Testis (tissue), 3 donors: ENCODE results near the gene HAS3. TPM values are rescaled to one million over a fixed set of nuclear protein-coding genes. Genes with fewer than 3 reads are reported as not detected.

ENCODE experiments used
- DNase-seq: peaks from one replicate; pipeline ENCODE4 v3.0.0-alpha.2; 2019
- H3K27ac ChIP-seq, 2 donors: fragments of 200-600 bp; sonication (generic); one replicate each; pipeline ENCODE4 v1.5.1; 2019
- H3K27me3 ChIP-seq: fragments of 200-600 bp; sonication (generic); one replicate; pipeline ENCODE4 v1.5.1; 2019
- H3K36me3 ChIP-seq: fragments of 200-600 bp; sonication (generic); one replicate; pipeline ENCODE4 v1.5.1; 2017; ENCODE audit warnings: low read depth; ENCODE audit errors: missing control alignments
- H3K4me1 ChIP-seq: fragments of 200-600 bp; sonication (generic); one replicate; pipeline ENCODE4 v1.5.1; 2019
- H3K4me3 ChIP-seq, 2 donors: fragments of 200-600 bp; sonication (generic); one replicate each; pipeline ENCODE4 v1.5.1; 2017 to 2019
- H3K9me3 ChIP-seq: fragments of 200-600 bp; sonication (generic); one replicate; pipeline ENCODE4 v1.5.1; 2017
- CTCF ChIP-seq, 3 experiments: fragments of 450-650 bp in 2 of 3; fragments of 200-600 bp in 1 of 3; sonication (generic) in 1 of 3; IDR thresholded peaks; one replicate each; pipeline ENCODE4 v1.5.1; 2016 to 2019; ENCODE audit warnings: antibody characterized with exemption in 3 of 3, mild to moderate bottlenecking in 2 of 3, moderate library complexity in 1 of 3
- POLR2A ChIP-seq: fragments of 450-650 bp; IDR thresholded peaks from one replicate; pipeline ENCODE4 v1.6.1; 2017; ENCODE audit warnings: antibody characterized with exemption, mild to moderate bottlenecking, moderate library complexity
- WGBS, 2 donors: methylation state at CpG; one replicate each; pipeline ENCODE4 v1.1.5; 2018; 5-methylcytosine and 5-hydroxymethylcytosine counted together
- intact Hi-C: fragments of 100-400 bp; cut with DNase I; formaldehyde crosslinking; loops from one replicate; pipeline ENCODE4 v1.15.1; 2023; ENCODE audit warnings: low total_unique reads
- polyA plus RNA-seq: library from polyadenylated mRNA; stranded (reverse); fragments of 350-450 nt; fragmentation: Illumina TruSeq; extraction: RNeasy Lipid Tissue Mini Kit (QIAGEN cat#74804); gene quantifications from one replicate; pipeline ENCODE4 v1.2.3, GENCODE V29; 2014; ENCODE audit warnings: low read depth, low replicate concordance; ENCODE audit not compliant: insufficient read depth
- total RNA-seq, 2 donors: library from RNA; depleted of rRNA; stranded (reverse); fragments of >200 nt; gene quantifications; one replicate each; pipeline ENCODE4 v1.2.3, GENCODE V29; 2016

The HAS3 gene
- total and polyA plus RNA-seq, 3 donors from 2014 or later: 4.7 to 7.7 (median 4.8) TPM

GRCh38 chr16:69166221-69166833 is 60.9 kb downstream of the HAS3 start:
- TF ChIP-seq POLR2A: no peak
- no peak for TF ChIP-seq CTCF (IDR thresholded peaks at IDR 0.05)
- no peak overlapping the region for H3K4me3 ChIP-seq
- no peaks in the 10 kb centered on the region for H3K36me3 ChIP-seq
- peak; percentile 28 for DNase-seq
- H3K27me3 ChIP-seq: no peaks in the 10 kb centered on the region
- peaks cover 12% of the 10 kb centered on the region for H3K4me1 ChIP-seq
- no peak overlapping the region for H3K27ac ChIP-seq
- intact Hi-C loops: no loop called here
- 61 to 62% methylated on average over 8 of the region's 8 CpGs for WGBS, 2 donors
- H3K9me3 ChIP-seq: no peaks in the 10 kb centered on the region

- intact Hi-C loops: no loop called here
- no peak overlapping the region for H3K27ac ChIP-seq
- no peaks in the 10 kb centered on the region for H3K9me3 ChIP-seq
- H3K36me3 ChIP-seq: no peaks in the 10 kb centered on the region
- no peak for DNase-seq
- TF ChIP-seq CTCF (IDR thresholded peaks at IDR 0.05): no peak
- no peak for TF ChIP-seq POLR2A
- H3K27me3 ChIP-seq: no peaks in the 10 kb centered on the region
- no peak overlapping the region for H3K4me3 ChIP-seq
- peaks cover 21% of the 10 kb centered on the region for H3K4me1 ChIP-seq
- 67 to 85% methylated on average over 7 of the region's 7 CpGs for WGBS, 2 donors
Observed at GRCh38 chr16:69166946-69167930, 61.8 kb downstream of the HAS3 start.

Other genes starting within 250 kb of the HAS3 start
- 100 to 1,000 TPM; 131 to 147 TPM for gene CHTF8, start 26.9 kb downstream of the HAS3 start, total RNA-seq
- 122 TPM for gene CHTF8, start 26.9 kb downstream of the HAS3 start, polyA plus RNA-seq
- gene UTP4, start 27.0 kb downstream of the HAS3 start, total RNA-seq: 10 to 100 TPM; 72.8 to 78.3 TPM
- gene UTP4, start 27.0 kb downstream of the HAS3 start, polyA plus RNA-seq: 80.5 TPM
- 10 to 100 TPM; 35.1 to 39.3 TPM for gene SNTB2, start 81.5 kb downstream of the HAS3 start, total RNA-seq
- gene SNTB2, start 81.5 kb downstream of the HAS3 start, polyA plus RNA-seq: 29.2 TPM
- gene VPS4A, start 205.7 kb downstream of the HAS3 start, total RNA-seq: 10 to 100 TPM; 39.8 to 43.1 TPM
- 31.9 TPM for gene VPS4A, start 205.7 kb downstream of the HAS3 start, polyA plus RNA-seq
- 10 to 100 TPM; 25.7 to 27.9 TPM for gene PDF, start 224.9 kb downstream of the HAS3 start, total RNA-seq
- 3.9 TPM for gene PDF, start 224.9 kb downstream of the HAS3 start, polyA plus RNA-seq
- 10 to 100 TPM; 90.8 to 96.6 TPM for gene COG8, start 233.9 kb downstream of the HAS3 start, total RNA-seq
- 74.1 TPM for gene COG8, start 233.9 kb downstream of the HAS3 start, polyA plus RNA-seq
- gene NIP7, start 234.1 kb downstream of the HAS3 start, total RNA-seq: 10 to 100 TPM; 16.2 to 17.2 TPM
- 22.4 TPM for gene NIP7, start 234.1 kb downstream of the HAS3 start, polyA plus RNA-seq
- 1 to 10 TPM in 1 of 2 donors, not detected in 1; 1.4 TPM for gene TMED6, start 246.1 kb downstream of the HAS3 start, total RNA-seq
- 1.6 TPM for gene TMED6, start 246.1 kb downstream of the HAS3 start, polyA plus RNA-seq